Liver (tissue), 9 donors: ENCODE measurements around the gene CELF2. TPM values are rescaled to one million over a fixed set of nuclear protein-coding genes. Genes with fewer than 3 reads are reported as not detected.

Source experiments
- DNase-seq: peaks from one replicate; pipeline ENCODE4 v3.0.0-alpha.2; 2017; ENCODE audit warnings: low spot score
- H3K27ac ChIP-seq, 2 donors: one replicate each; pipeline ENCODE4 v1.7.0; 2013; ENCODE audit warnings: inconsistent platforms in 2 of 2, low read length in 2 of 2, control low read depth in 1 of 2, low read depth in 1 of 2, mild to moderate bottlenecking in 1 of 2
- H3K27me3 ChIP-seq, 4 donors: one replicate each; pipeline versions ENCODE4 v1.6.1 to v1.7.0; 2013; ENCODE audit warnings: low read length in 3 of 4, inconsistent platforms in 1 of 4, mild to moderate bottlenecking in 1 of 4, moderate library complexity in 1 of 4; ENCODE audit not compliant: control insufficient read depth in 4 of 4, insufficient read depth in 4 of 4
- H3K36me3 ChIP-seq, 4 donors: one replicate each; pipeline versions ENCODE4 v1.6.1 to v1.7.0; 2013; ENCODE audit warnings: low read length in 3 of 4, mild to moderate bottlenecking in 3 of 4, low read depth in 1 of 4, moderate library complexity in 1 of 4; ENCODE audit not compliant: control insufficient read depth in 4 of 4, insufficient read depth in 3 of 4
- H3K4me1 ChIP-seq, 4 donors: one replicate each; pipeline versions ENCODE4 v1.6.1 to v1.7.0; 2013; ENCODE audit warnings: low read length in 3 of 4, mild to moderate bottlenecking in 3 of 4, moderate library complexity in 1 of 4; ENCODE audit not compliant: control insufficient read depth in 4 of 4, insufficient read depth in 4 of 4
- H3K4me3 ChIP-seq, 3 donors: one replicate each; pipeline versions ENCODE4 v1.6.1 to v1.7.0; 2013; ENCODE audit warnings: low read length in 3 of 3, control low read depth in 1 of 3, low read depth in 1 of 3, mild to moderate bottlenecking in 1 of 3
- H3K9ac ChIP-seq, 2 donors: one replicate each; pipeline ENCODE4 v1.7.0; 2013; ENCODE audit warnings: low read length in 2 of 2, mild to moderate bottlenecking in 2 of 2, moderate library complexity in 2 of 2, control low read depth in 1 of 2, low read depth in 1 of 2
- H3K9me3 ChIP-seq, 4 donors: one replicate each; pipeline versions ENCODE4 v1.6.1 to v1.7.0; 2013; ENCODE audit warnings: low read length in 3 of 4; ENCODE audit not compliant: control insufficient read depth in 4 of 4
- ATF3 ChIP-seq: IDR thresholded peaks from 2 replicates; pipeline ENCODE4 v1.6.1; 2016; ENCODE audit warnings: antibody characterized with exemption
- CTCF ChIP-seq: fragments of 150-350 bp; IDR thresholded peaks from 2 replicates; pipeline ENCODE4 v1.5.1; 2017; ENCODE audit warnings: improper control_type of control experiment, low read depth, low read length; ENCODE audit not compliant: missing input control
- EGR1 ChIP-seq, 2 donors: IDR thresholded peaks; 2 replicates each; pipeline ENCODE4 v1.6.1; 2016 to 2018; ENCODE audit warnings: antibody characterized with exemption in 2 of 2, low read depth in 2 of 2
- FOXA1 ChIP-seq: IDR thresholded peaks from 2 replicates; pipeline ENCODE4 v1.6.1; 2016; ENCODE audit warnings: antibody characterized with exemption
- FOXA2 ChIP-seq: IDR thresholded peaks from 2 replicates; pipeline ENCODE4 v1.6.1; 2016; ENCODE audit warnings: antibody characterized with exemption
- GABPA ChIP-seq, 2 donors: IDR thresholded peaks in 1 of 2; conservative IDR thresholded peaks in 1 of 2; 2 replicates each; pipeline ENCODE4 v1.6.1; 2016; ENCODE audit warnings: antibody characterized with exemption in 2 of 2, mild to moderate bottlenecking in 1 of 2, moderate library complexity in 1 of 2
- HNF4A ChIP-seq, 2 donors: conservative IDR thresholded peaks; 2 replicates each; pipeline ENCODE4 v1.6.1; 2016; ENCODE audit warnings: antibody characterized with exemption in 2 of 2, mild to moderate bottlenecking in 2 of 2
- HNF4G ChIP-seq: IDR thresholded peaks from 2 replicates; pipeline ENCODE4 v1.6.1; 2016; ENCODE audit warnings: antibody characterized with exemption
- JUND ChIP-seq, 2 donors: IDR thresholded peaks; 2 replicates each; pipeline ENCODE4 v1.6.1; 2016; ENCODE audit warnings: antibody characterized with exemption in 2 of 2
- MAX ChIP-seq: IDR thresholded peaks from 2 replicates; pipeline ENCODE4 v1.6.1; 2016; ENCODE audit warnings: antibody characterized with exemption
- NR2F2 ChIP-seq: IDR thresholded peaks from 2 replicates; pipeline ENCODE4 v1.6.1; 2016; ENCODE audit warnings: antibody characterized with exemption
- RAD21 ChIP-seq, 2 donors: IDR thresholded peaks; 2 replicates each; pipeline ENCODE4 v1.6.1; 2016; ENCODE audit warnings: antibody characterized with exemption in 2 of 2, mild to moderate bottlenecking in 2 of 2
- REST ChIP-seq: IDR thresholded peaks from 2 replicates; pipeline ENCODE4 v1.6.1; 2016; ENCODE audit warnings: antibody characterized with exemption, mild to moderate bottlenecking
- RXRA ChIP-seq, 2 donors: IDR thresholded peaks; 2 replicates each; pipeline ENCODE4 v1.6.1; 2017 to 2018; ENCODE audit warnings: antibody characterized with exemption in 2 of 2, mild to moderate bottlenecking in 1 of 2
- SP1 ChIP-seq: IDR thresholded peaks from 2 replicates; pipeline ENCODE4 v1.6.1; 2018; ENCODE audit warnings: antibody characterized with exemption, mild to moderate bottlenecking
- TAF1 ChIP-seq: conservative IDR thresholded peaks from 2 replicates; pipeline ENCODE4 v1.6.1; 2016; ENCODE audit warnings: antibody characterized with exemption, mild to moderate bottlenecking
- YY1 ChIP-seq: IDR thresholded peaks from 2 replicates; pipeline ENCODE4 v1.6.1; 2016; ENCODE audit warnings: antibody characterized with exemption, mild to moderate bottlenecking
- ZBTB33 ChIP-seq: IDR thresholded peaks from 2 replicates; pipeline ENCODE4 v1.6.1; 2016; ENCODE audit warnings: antibody characterized with exemption
- WGBS: extraction: QIAGEN DNeasy Blood & Tissue Kit; methylation state at CpG from one replicate; pipeline ENCODE4 v1.1.7; 2013; 5-methylcytosine and 5-hydroxymethylcytosine counted together
- polyA plus RNA-seq, 2 donors: library from polyadenylated mRNA; stranded (reverse) in 1 of 2; unstranded in 1 of 2; fragments of 200-250 nt in 1 of 2; fragments of >200 nt in 1 of 2; fragmentation: Nextera tagmentation in 1 of 2; extraction: Ambion mirVana in 1 of 2; gene quantifications; one replicate each; pipeline versions ENCODE4 v1.2.1 to v1.2.3, GENCODE V29; 2013 to 2015
- total RNA-seq, 2 donors: library from RNA; depleted of rRNA; stranded (reverse); fragments of >200 nt; gene quantifications; one replicate each; pipeline ENCODE4 v1.2.3, GENCODE V29; 2014
- donor health status: healthy.
- donor health status: healthy.
- donor health status: healthy.
- donor health status: healthy.
- donor health status: healthy.

CELF2 gene
- total and polyA plus RNA-seq, 4 donors, result 1.4 to 8.5 (median 5.6) TPM

DNA sequence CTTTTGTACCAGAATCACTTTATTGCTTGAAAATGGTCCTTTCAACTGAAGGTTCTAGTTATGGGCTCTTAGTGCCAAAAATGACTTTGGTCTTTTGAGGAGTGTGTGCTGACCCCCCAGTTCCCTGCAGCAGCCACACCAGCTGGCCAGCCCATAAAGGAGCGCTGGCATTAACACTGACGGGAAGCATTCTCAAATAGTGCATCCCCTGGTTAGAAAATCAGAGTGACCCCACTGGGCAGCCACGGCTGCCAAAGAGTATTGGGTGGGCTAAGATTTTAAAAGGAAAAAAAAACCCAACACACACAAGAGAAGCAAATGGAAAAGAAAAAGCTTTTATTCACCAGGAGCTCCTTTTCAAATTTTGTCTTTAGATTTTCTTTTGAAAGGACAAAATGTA, 199.8 kb downstream of the CELF2 start:
- H3K36me3 ChIP-seq, result no peaks in the 10 kb centered on the region
- no peak for TF ChIP-seq NR2F2
- no peak for TF ChIP-seq CTCF
- TF ChIP-seq MAX, result no peak
- TF ChIP-seq FOXA2, result no peak
- no peak for TF ChIP-seq JUND (IDR thresholded peaks at IDR 0.05)
- no peak for TF ChIP-seq RXRA (IDR thresholded peaks at IDR 0.05)
- no peak for TF ChIP-seq YY1
- TF ChIP-seq ZBTB33, result no peak
- TF ChIP-seq SP1, result no peak
- no peak for TF ChIP-seq ATF3
- TF ChIP-seq HNF4G, result no peak
- no peak for TF ChIP-seq GABPA (IDR thresholded peaks at IDR 0.05 in 1 of 2, conservative IDR thresholded peaks at IDR 0.05 in 1 of 2)
- no peak for TF ChIP-seq HNF4A (conservative IDR thresholded peaks at IDR 0.05)
- no peak for TF ChIP-seq FOXA1
- no peak for TF ChIP-seq REST
- TF ChIP-seq RAD21 (IDR thresholded peaks at IDR 0.05), result no peak
- TF ChIP-seq EGR1 (IDR thresholded peaks at IDR 0.05; ENCODE audit: low read depth in 2 of 2), result no peak
- no peak for TF ChIP-seq TAF1
- H3K4me1 ChIP-seq, result no peaks in the 10 kb centered on the region
- H3K27me3 ChIP-seq, result no peaks in the 10 kb centered on the region
- H3K9ac ChIP-seq, result no peak overlapping the region
- H3K4me3 ChIP-seq, result no peak overlapping the region
- H3K9me3 ChIP-seq, result no peaks in the 10 kb centered on the region
- H3K27ac ChIP-seq, result no peak overlapping the region
- 78% methylated on average over 3 of the region's 3 CpGs for whole genome bisulfite sequencing
- no peak for DNase-seq
